RWPE2 (cell line): ENCODE data around the gene LHFPL2.

Source experiments
- ATAC-seq: fragments of 200-7000 bp; cut with Tn5 transposase; 3 replicates; pipeline ENCODE4 v1.9.1; 2021; ENCODE audit warnings: low read depth
- DNase-seq: peaks from one replicate; pipeline ENCODE4 v3.0.0-alpha.2; 2020; ENCODE audit warnings: low spot score
- H3K27ac ChIP-seq: fragments of 450-650 bp; 2 replicates; pipeline ENCODE4 v1.5.1; 2017; ENCODE audit warnings: mild to moderate bottlenecking; ENCODE audit not compliant: poor library complexity, severe bottlenecking
- H3K27me3 ChIP-seq: fragments of 250-450 bp; sonication (Bioruptor Pico); 2 replicates; pipeline ENCODE4 v1.5.1; 2021; ENCODE audit warnings: mild to moderate bottlenecking, moderate library complexity; ENCODE audit not compliant: insufficient read depth, poor library complexity, severe bottlenecking
- H3K36me3 ChIP-seq: fragments of 250-450 bp; sonication (Bioruptor Pico); 2 replicates; pipeline ENCODE4 v1.5.1; 2020; ENCODE audit warnings: low read depth, mild to moderate bottlenecking, moderate library complexity
- H3K4me1 ChIP-seq: fragments of 250-450 bp; sonication (Bioruptor Pico); 2 replicates; pipeline ENCODE4 v1.5.1; 2021; ENCODE audit warnings: mild to moderate bottlenecking, moderate library complexity; ENCODE audit not compliant: insufficient read depth, poor library complexity, severe bottlenecking
- H3K4me3 ChIP-seq: fragments of 250-450 bp; sonication (Bioruptor Pico); 2 replicates; pipeline ENCODE4 v1.5.1; 2021; ENCODE audit warnings: mild to moderate bottlenecking, moderate library complexity; ENCODE audit not compliant: severe bottlenecking
- H3K9me3 ChIP-seq: fragments of 250-450 bp; sonication (Bioruptor Pico); 2 replicates; pipeline ENCODE4 v1.5.1; 2021; ENCODE audit warnings: mild to moderate bottlenecking, moderate library complexity; ENCODE audit not compliant: severe bottlenecking
- CTCF ChIP-seq: fragments of 450-650 bp; IDR thresholded peaks from one replicate; pipeline ENCODE4 v1.5.1; 2017; ENCODE audit warnings: mild to moderate bottlenecking, moderate library complexity; ENCODE audit not compliant: poor library complexity, severe bottlenecking

LHFPL2 gene

GRCh38 chr5:78483809-78484521 is 164.6 kb downstream of the LHFPL2 start:
- Histone ChIP-seq H3K4me3 (no peak overlapping the region), H3K9me3 (no peaks in the 10 kb centered on the region), H3K27ac (peak overlapping the region; percentile 17), H3K36me3 (peaks cover 36% of the 10 kb centered on the region), H3K27me3 (no peaks in the 10 kb centered on the region), H3K4me1 (peaks cover 11% of the 10 kb centered on the region)
- no peak for DNase-seq
- peak; percentile 93 for ATAC-seq
- TF ChIP-seq CTCF, result no peak

GRCh38 chr5:78482948-78483347 is 165.6 kb downstream of the LHFPL2 start:
- no peak for TF ChIP-seq CTCF
- H3K9me3 ChIP-seq, result no peaks in the 10 kb centered on the region
- DNase-seq (no peak), ATAC-seq (no peak)
- no peak overlapping the region for H3K4me3 ChIP-seq
- no peak overlapping the region for H3K27ac ChIP-seq
- no peaks in the 10 kb centered on the region for H3K27me3 ChIP-seq
- peaks cover 11% of the 10 kb centered on the region for H3K4me1 ChIP-seq
- peaks cover 31% of the 10 kb centered on the region for H3K36me3 ChIP-seq

- Histone ChIP-seq H3K27ac (no peak overlapping the region), H3K27me3 (no peaks in the 10 kb centered on the region), H3K4me1 (no peaks in the 10 kb centered on the region), H3K9me3 (no peaks in the 10 kb centered on the region), H3K36me3 (peaks cover 14% of the 10 kb centered on the region; the same call in 1 of the 2 replicates), H3K4me3 (no peak overlapping the region)
- no peak for TF ChIP-seq CTCF
- DNase-seq, result no peak
- no peak for ATAC-seq
These were observed 171.8 kb downstream of the LHFPL2 start for GRCh38 chr5:78476795-78477194.

DNA sequence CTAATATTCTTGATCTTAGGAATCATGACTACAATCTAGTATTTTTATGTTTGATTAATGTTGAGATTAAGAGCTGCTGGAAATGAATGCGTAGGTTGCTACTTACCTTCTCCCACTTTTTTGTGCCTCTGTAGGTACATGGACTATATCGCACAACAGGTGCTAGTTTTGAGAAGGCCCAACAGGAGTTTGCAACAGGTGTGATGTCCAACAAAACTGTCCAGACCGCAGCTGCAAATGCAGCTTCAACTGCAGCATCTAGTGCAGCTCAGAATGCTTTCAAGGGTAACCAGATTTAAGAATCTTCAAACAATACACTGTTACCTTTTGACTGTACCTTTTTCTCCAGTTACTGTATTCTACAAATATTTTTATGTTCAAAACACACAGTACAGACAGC is 173.2 kb downstream of the LHFPL2 start:
- Histone ChIP-seq H3K4me3 (no peak overlapping the region), H3K27ac (no peak overlapping the region), H3K9me3 (no peaks in the 10 kb centered on the region), H3K4me1 (no peaks in the 10 kb centered on the region), H3K27me3 (no peaks in the 10 kb centered on the region), H3K36me3 (peaks cover 8% of the 10 kb centered on the region; the same call in 1 of the 2 replicates)
- DNase-seq (no peak), ATAC-seq (no peak)
- TF ChIP-seq CTCF, result no peak

DNA sequence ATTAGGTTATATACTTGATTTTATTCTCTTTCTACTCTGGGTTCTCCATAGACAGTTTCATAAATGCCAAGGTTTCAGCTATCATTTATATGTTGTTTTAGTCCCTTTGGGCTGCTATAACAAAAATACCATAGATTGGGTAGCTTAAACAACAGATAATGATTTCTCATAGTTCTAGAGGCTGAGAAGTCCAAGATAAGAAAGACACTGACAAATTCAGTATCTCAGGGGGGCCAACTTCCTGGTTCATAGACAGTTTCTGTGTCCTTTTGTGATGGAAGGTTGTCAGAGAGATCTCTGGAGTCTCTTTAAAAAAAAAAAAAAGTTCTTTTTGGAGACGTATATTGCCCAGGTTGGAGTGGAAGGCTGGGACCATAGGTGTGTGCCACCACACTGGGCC is 174.8 kb downstream of the LHFPL2 start:
- no peaks in the 10 kb centered on the region for H3K4me1 ChIP-seq
- no peak for DNase-seq
- no peak overlapping the region for H3K27ac ChIP-seq
- H3K9me3 ChIP-seq, result no peaks in the 10 kb centered on the region
- ATAC-seq, result no peak
- no peaks in the 10 kb centered on the region for H3K27me3 ChIP-seq
- H3K4me3 ChIP-seq, result no peak overlapping the region
- TF ChIP-seq CTCF, result no peak
- peaks cover 4% of the 10 kb centered on the region; the same call in 1 of the 2 replicates for H3K36me3 ChIP-seq
